Putamen (tissue), 1 donor: Measurements from ENCODE around the gene HDDC2.

Experiments used
- DNase-seq: peaks from one replicate; pipeline ENCODE4 v3.0.0-alpha.2; 2016; ENCODE audit warnings: low spot score

Gene HDDC2

GRCh38 chr6:125233202-125233601 is 68.6 kb downstream of the HDDC2 start:
- no peak for DNase-seq

GRCh38 chr6:125232466-125232865 is 69.3 kb downstream of the HDDC2 start:
- peak; percentile 29 for DNase-seq

GRCh38 chr6:125231574-125232343 is 70.0 kb downstream of the HDDC2 start:
- no peak for DNase-seq

GRCh38 chr6:125231133-125231532 is 70.6 kb downstream of the HDDC2 start:
- DNase-seq = no peak

- no peak for DNase-seq
Observed at GRCh38 chr6:125230674-125231073, 71.1 kb downstream of the HDDC2 start.

- DNase-seq = no peak
Observed at GRCh38 chr6:125228981-125229479, 72.7 kb downstream of the HDDC2 start.

- DNase-seq = no peak
Observed at GRCh38 chr6:125227244-125227643, 74.5 kb downstream of the HDDC2 start.
